HG03064 (cell line): ENCODE results near the gene CRIM1.

Experiments
- ATAC-seq: cut with Tn5 transposase; IDR thresholded peaks from one replicate; pipeline ENCODE4 v1.9.1; 2021; ENCODE audit warnings: low read depth; ENCODE audit not compliant: unreplicated experiment

The CRIM1 gene

DNA sequence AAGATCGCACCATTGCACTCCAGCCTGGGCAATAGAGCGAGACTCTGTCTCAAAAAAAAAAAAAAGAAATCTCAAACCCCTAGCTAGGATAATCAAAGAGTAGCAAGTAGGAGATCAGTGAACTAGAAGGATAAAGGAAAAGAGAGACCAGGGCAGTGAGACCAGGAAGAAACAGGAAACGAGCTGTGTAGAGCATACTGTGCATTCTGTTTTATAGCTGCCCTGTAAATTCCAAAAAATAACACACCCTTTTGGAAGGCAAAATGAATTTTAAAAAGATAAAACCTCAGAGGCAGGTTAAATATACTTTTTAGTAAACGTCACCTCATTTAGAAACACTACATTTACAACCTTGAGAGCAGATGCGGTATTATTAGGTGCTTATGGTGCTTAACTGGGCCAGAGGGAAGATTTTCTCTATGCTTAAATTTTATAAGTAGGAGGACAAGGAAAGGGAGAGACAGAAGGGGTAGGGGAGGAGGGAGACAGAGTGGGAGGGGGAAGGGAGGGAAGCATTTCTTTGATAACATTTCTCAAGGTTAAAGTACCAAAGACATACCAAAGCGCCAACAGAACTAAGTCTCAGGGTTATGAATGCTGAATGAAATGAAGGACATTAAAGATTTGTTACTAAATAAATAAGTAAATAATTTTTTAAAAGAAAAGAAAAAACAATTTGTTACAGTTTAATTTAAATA, 212.3 kb downstream of the CRIM1 start:
- ATAC-seq = no peak

DNA sequence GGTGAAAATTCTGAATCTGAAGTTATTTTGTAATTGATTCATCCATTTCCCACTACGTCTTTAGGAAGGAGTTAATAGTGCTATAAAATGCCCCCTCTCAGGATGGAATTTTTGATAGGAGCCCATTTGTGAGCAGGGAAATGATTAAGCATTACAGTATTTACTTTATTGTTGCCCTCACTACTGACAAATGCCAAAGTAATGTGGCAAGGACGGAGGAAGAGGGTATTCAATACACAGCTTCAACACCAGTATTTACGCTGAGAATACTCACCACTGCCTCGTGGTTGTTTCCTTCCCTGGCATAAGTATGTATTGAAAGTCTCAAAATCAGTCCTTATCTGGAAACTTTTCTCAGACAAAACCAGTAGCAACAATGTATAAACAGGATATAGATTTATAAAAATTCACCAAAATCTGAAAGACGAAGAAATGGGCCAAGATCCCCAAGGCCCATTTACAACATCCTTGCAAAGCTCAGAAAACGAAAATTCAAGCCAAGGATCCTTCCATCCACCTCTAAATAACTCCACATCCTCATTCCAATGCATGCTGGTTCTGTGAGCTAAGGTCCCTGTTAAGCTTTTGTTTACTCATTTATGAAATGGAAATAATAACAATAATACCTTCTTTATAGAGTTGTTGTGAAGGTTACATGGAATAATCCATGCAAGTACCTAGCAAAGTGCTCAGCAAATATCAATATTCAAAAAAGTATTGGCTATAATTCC, 213.1 kb downstream of the CRIM1 start:
- ATAC-seq = no peak

DNA sequence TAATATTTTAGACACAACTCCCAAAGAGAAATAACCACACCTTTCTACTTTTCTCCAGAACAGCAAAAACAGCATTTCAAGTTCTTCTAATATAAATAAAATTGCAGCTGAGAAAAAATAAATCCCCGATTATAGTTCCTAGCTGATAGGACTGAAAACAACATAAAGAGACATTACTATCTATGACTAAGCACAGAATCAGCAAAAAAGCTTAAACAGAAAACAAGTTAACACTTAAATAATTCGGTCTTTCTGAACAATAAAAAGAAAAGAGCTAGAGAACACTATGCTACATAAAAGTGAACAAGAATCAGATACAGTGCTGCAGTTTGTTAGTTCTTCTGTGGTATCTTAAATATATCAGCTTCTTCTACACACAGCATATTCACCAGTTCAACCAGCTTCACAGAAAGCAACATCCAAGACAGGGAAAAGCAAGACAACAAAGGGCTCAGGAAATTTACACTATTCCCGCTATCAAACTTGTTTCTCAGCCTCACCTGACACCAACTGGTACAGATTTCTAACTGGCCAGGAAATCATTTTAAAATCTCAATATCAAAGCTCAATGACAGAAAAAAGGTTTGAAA, 213.8 kb downstream of the CRIM1 start:
- no peak for ATAC-seq

- no peak for ATAC-seq
Measured at GRCh38 chr2:36570416-36570815, 214.8 kb downstream of the CRIM1 start.

- ATAC-seq = no peak
Measured at GRCh38 chr2:36572054-36572718, 216.6 kb downstream of the CRIM1 start.

GRCh38 chr2:36572719-36573059, 217.1 kb downstream of the CRIM1 start:
- ATAC-seq = no peak

GRCh38 chr2:36573165-36573564, 217.6 kb downstream of the CRIM1 start:
- no peak for ATAC-seq

DNA sequence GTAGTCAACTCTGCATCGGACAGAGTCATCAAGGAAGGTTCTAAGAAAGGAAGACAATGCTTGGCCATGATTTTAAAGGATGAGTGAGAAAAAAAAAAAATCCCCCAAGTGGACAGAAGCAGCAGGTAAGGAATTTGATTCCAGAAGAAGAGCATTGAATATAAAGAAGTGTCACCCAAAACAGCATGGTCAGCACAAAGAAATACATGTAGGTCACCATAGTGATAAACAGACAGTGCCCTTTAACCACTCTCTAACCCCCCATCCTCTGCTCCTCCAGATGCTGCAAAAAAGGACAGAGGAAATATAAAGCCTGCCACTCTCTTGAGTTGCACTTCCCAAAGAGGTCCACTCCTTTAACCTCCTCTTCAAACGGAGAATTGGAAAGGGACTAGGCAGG, 219.0 kb downstream of the CRIM1 start:
- no peak for ATAC-seq

GRCh38 chr2:36577884-36578283, 222.3 kb downstream of the CRIM1 start:
- no peak for ATAC-seq

DNA sequence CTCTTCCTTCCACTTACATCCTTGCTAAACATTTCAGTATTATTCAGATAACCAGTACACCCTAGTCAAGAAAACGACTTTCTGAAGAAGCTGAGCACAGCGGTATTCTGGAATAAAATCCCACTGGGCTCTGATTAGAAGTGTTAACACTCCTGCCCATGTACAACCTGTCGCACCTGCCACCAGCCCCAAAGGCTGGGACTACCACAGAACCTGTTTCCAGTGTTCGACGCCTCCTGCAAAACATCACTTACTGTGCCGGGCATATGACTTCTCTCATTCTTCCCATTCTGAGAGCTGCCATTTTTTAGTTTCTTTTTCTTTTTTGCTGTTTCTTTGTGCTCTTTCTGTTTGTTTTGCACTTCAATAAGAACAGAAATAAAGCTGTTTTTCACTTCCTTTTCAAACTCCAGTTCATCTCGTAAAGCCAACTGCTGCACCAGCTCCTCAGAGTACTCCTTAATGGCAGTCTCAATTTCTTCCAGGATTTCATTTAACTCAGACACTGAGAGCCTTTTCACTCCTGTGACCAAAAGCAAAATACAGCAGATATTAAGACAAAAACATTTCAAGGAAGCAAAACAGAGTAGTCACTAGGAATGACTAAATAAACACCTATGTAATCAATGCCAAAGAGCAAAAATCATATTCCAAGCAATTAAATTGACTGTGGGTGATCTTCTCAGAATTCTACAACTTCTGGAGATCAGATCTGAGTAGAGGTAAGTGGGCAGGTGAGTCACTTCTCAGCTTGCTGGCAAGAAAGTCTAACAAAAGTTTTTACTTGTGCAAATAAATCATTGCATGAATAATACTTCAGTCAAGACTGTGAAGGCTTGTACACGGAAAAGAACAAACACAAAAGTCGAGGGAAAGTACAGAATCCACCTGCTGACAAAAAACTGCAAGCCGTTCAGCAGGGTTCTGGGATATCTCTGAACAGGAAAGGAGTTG, 223.0 kb downstream of the CRIM1 start:
- ATAC-seq = no peak

DNA sequence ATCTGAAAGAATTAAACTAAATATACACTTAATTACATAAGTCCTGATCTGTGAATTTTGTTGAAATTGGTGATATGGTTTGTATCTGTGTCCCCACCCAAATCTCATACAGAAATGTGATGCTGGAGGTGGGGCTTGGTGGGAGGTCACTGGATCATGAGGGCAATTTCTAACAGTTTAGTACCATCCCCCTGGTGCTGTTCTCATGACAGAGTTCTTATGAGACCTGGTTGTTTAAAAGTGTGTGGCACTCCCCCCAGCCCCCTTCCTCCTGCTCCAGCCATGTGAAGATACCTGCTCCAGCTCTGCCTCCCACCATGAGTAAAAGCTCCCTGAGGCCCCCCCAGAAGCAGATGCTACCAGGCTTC, 223.7 kb downstream of the CRIM1 start:
- ATAC-seq = no peak

DNA sequence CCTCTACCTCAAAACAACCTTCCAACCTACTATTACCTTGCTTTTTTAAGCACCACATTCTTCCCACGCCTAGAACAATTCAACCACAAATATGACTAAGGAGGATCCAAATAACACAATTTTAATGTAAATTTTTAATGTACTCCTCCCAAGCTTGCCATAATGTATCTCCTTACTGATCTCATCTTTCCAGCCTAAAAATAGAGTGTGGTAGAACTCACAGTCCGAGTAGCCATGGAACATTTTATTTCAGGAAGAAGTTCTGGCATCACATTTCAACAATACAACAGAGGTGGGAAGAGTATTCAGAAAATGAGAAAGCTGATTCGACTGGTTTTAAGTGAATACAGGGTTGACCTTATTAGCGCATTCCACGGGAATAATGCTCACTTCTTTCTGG, 227.0 kb downstream of the CRIM1 start:
- no peak for ATAC-seq

DNA sequence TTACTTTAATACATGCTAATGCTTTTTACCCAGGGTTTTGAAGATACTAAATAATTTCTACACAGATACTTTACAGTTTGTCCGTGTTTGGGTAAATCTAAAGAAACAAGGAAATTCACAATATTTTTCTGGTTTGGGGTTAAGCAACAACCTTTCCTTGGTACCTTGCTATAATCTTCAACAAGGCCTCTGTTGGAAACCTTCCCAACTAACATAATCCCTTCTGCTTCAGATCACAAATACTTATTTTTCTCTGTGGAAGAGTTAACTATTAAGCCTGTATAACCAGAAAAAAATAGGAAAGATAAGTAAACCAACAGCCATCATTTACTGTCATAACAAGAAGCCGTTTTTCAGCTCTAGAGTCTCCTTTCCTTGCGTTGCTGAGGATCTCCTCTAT, 227.4 kb downstream of the CRIM1 start:
- ATAC-seq = no peak

DNA sequence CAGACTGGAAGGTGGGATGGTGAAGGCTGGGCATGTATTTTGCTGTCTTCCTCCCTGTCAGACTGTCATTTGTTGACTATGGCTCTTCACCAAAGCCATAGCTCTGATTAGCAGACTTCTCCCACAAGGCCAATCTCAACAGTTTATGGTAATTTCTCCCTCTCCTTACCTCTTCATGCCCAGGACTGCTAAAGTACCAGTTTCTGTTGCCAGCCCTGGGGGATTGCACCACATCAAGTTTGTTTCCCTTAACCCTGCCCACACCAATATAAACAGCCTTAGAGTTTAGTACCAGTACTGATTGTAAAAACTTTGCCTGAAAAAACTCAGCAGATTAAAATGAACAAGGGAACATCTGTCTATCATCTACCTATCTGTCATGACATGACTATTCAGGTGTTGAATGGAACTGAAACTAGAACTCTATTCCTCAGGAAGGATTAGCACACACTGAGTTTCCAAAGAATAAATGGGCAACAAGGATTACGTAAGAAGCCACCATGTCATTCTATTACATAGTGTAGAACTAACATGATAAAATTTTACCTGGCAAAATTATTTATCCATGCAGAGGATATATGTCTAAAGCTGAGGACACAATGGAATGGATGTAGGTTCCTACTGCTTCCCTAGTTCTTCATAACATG, 228.7 kb downstream of the CRIM1 start:
- ATAC-seq = no peak

- ATAC-seq = no peak
Measured at GRCh38 chr2:36586672-36587071, 231.1 kb downstream of the CRIM1 start.

GRCh38 chr2:36587101-36587500, 231.5 kb downstream of the CRIM1 start:
- no peak for ATAC-seq

DNA sequence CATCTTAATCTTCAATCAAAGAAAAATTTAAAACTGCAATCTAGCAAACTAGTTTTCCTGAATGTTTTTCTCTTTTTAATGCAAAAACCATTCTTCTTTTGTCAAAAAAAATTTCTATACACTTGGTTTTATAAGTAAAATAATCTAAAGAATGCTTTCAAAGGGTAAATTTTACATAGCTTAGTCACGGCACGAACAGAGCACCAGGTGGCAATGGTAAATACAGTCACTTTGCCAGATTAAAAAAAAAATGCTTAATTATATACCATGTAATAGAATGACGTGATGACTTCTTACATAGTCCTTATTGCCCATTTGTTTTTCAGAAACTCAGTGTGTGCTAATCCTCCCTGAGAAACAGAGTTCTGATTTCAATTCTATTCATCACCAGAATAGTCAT, 232.0 kb downstream of the CRIM1 start:
- ATAC-seq = no peak

GRCh38 chr2:36589230-36589630, 233.7 kb downstream of the CRIM1 start:
- ATAC-seq = no peak

DNA sequence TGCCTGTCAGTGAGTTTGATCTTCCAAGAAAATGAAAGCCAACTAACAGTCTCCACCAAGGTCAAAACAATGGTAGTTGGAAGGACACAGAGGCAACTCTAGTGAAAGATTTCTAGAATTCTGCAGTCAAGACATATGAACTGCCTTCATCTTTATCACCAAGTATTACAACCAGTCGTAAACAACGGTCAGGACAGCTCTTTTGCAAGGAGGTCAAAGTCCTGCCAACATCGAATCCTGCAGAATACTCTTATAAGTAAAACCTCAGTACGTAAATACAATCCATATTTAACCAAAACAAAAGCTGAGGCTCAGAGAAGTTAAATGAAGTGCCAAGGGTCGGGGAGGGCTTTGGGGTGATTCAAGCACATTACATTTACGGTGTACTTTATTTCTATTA, 239.3 kb downstream of the CRIM1 start:
- no peak for ATAC-seq

DNA sequence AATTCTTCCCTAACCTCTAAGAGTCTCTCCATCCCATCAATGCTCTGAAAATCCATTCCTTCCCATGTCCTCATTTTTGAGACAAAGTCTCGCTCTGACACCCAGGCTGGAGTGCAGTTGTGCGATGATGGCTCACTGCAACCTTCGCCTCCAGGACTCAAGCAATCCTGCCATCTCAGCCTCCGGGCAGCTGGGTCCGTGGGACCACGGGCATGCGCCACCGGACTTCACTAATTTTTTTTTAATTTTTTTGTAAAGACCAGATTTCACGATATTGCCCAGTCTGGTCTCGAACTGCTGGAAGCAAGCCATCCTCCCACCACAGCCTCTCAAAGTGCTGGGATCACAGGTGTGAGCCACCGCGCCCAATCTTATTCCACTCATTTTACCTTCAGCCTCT, 240.8 kb downstream of the CRIM1 start:
- no peak for ATAC-seq
